ENCODE data around the gene GPC5. TPM values are rescaled to one million over a fixed set of nuclear protein-coding genes. Genes with fewer than 3 reads are reported as not detected.

Gene GPC5
- total and polyA plus RNA-seq, 2 of the 13 experiments (the other 11 are each of a cell fraction or from before 2014, with no cell fraction given): 0.02 to 0.07 TPM

GRCh38 chr13:91401920-91402319 is 3.5 kb downstream of the GPC5 start:
- H4K20me1 ChIP-seq (ENCODE audit: insufficient read depth, low read length): no peaks in the 10 kb centered on the region

More at GRCh38 chr13:91401920-91402319, 3.5 kb downstream of the GPC5 start:
- WGBS (ENCODE audit: low lambda C conversion rate): 0% methylated on average over 2 of the region's 2 CpGs
- Histone ChIP-seq H3K4me1 (ENCODE audit: insufficient read depth, low read length) (0 out of 2 replicates have a peak, but pooled peaks cover 4% of the 10 kb centered on the region), H3K4me3 (replicated peaks in 1 of 3; ENCODE audit: insufficient read depth in 1 of 3, low read depth in 2 of 3, low read length in 3 of 3) (no peak overlapping the region), H2AFZ (ENCODE audit: low read length) (no peak overlapping the region), H3K9me3 (ENCODE audit: low read length) (no peaks in the 10 kb centered on the region; the same call in 1 of the 2 replicates), H3K4me2 (ENCODE audit: low read depth, low read length) (no peak overlapping the region), H3K27me3 (ENCODE audit: control insufficient read depth in 1 of 2, insufficient read depth in 2 of 2, low read length in 2 of 2) (peaks cover 11 to 35% of the 10 kb centered on the region in 2 experiments), H3K79me2 (ENCODE audit: insufficient read depth, low read length) (no peaks in the 10 kb centered on the region), H3K27ac (ENCODE audit: extremely low read length, insufficient read depth, low read length) (no peak overlapping the region), H3K36me3 (replicated peaks in 1 of 2; ENCODE audit: control insufficient read depth in 1 of 2, insufficient read depth in 2 of 2, low read length in 2 of 2) (no peaks in the 10 kb centered on the region), H3K9ac (ENCODE audit: insufficient read depth, low read depth, low read length) (no peak overlapping the region)
- FAIRE-seq (no peak), ATAC-seq (no peak), DNase-seq (ENCODE audit: low spot score) (no peak)
- in situ Hi-C loops (cut with HindIII; ENCODE audit: extremely low pct_ligation_motif_present, low pct_unique_long_range_greater_than_20kb) (no loop called here), intact Hi-C loops (cut with micrococcal nuclease; ENCODE audit: unreplicated experiment) (no loop called here)
- TF ChIP-seq ARID5B (CRISPR knock-in tag; IDR thresholded peaks at IDR 0.05) (no peak), ZNF414 (CRISPR knock-in tag; IDR thresholded peaks at IDR 0.05) (no peak), HCFC1 (IDR thresholded peaks at IDR 0.05; ENCODE audit: low read depth, low read length) (no peak), SNAPC2 (CRISPR knock-in tag; IDR thresholded peaks at IDR 0.05) (no peak), ADNP (CRISPR knock-in tag; IDR thresholded peaks at IDR 0.05) (no peak), SPEN (CRISPR knock-in tag; IDR thresholded peaks at IDR 0.05; ENCODE audit: low read depth) (no peak), SIX4 (CRISPR knock-in tag; IDR thresholded peaks at IDR 0.05) (no peak), IKZF5 (CRISPR knock-in tag; IDR thresholded peaks at IDR 0.05) (no peak), THAP7 (CRISPR knock-in tag; IDR thresholded peaks at IDR 0.05) (no peak), ZNF251 (CRISPR knock-in tag; IDR thresholded peaks at IDR 0.05) (no peak)
- CTCF ChIA-PET (ENCODE audit: low intra/inter-chr PET ratio, low total read pairs): no interaction called here
- POLR2A ChIA-PET: no interaction called here
- BruUV-seq (replicated peaks): no TSS peak

All from HepG2 (cell line).